ENCODE results near the gene FNDC3B.
"Not testable (repeated sequence)": the region's sequence is repeated elsewhere in the genome, so short reads cannot be mapped to it uniquely, and the experiment has no call there.

The FNDC3B gene

DNA sequence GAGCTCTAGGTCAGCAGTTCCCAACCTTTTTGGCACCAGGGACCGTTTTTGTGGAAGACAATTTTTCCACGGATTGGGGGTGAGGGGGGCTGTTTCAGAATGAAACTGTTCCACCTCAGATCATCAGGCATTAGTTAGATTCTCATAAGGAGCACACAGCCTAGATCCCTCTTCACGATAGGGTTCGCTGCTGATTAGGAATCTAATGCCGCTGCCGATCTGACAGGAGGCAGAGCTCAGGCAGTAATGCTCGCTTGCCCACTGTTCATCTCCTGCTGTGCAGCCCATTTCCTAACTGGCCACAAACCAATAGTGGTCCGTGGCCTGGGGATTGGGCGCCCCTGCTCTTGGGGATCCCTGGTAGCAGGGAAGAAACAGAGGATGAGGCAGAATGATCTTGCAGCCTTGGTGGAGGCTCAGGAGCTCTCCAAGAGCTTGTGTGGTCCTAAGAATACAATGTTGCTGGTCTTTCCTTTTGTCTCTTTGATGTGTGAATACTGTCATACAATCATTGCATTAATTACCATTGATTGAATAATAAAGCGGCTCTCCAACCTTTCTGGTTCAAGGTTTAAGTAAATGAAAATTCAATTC lies 183.2 kb downstream of the FNDC3B start:
- DNase-seq: no peak

DNA sequence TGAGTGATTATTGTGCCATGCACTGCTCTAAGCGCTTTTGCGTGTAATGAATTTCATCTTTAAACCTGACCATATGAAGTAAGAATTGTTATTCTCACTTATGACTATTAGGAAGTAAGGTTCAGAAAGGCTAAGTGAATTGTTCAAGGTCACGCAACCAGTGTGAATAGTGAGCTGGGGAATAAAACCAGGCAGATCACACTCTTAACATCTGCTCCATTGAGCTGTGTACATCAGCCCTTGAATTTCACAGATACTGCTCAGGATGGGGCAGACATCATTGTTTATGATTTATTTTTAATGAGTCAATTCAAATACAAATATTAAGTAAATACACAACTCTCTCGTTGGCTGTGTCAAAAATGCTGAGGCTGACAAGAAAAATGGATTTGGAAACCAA lies 184.5 kb downstream of the FNDC3B start:
- DNase-seq: no peak

DNA sequence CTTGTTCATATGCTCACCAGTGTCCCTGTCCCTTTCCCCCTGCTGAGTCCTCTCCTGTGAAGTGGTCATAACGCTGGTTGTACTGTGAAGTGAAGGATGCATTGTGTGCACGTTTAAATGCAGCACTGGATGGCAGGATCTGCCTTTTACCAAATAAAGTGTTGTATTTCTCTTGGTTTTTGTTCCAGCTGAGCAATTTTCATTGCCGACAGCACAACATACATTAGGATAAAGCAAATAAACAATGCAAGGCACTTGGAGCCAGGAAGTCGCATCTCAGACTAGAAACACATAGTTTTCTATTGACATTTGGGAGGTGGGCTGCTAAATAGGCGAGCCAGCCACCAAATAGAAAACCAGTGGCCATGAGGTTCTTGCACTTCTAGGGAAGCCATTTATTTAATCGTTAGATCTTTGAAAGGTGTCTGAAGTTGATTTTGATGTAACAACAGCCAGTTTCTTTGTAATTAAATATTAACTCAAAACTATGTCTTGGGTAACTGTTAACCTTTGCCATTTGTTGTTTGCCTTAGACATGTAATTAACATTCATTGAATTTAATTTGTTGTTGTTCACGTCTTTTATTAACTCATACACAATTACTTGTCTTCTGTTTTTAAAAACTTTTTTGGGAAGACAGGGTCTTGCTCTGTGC lies 185.3 kb downstream of the FNDC3B start:
- DNase-seq: no peak

DNA sequence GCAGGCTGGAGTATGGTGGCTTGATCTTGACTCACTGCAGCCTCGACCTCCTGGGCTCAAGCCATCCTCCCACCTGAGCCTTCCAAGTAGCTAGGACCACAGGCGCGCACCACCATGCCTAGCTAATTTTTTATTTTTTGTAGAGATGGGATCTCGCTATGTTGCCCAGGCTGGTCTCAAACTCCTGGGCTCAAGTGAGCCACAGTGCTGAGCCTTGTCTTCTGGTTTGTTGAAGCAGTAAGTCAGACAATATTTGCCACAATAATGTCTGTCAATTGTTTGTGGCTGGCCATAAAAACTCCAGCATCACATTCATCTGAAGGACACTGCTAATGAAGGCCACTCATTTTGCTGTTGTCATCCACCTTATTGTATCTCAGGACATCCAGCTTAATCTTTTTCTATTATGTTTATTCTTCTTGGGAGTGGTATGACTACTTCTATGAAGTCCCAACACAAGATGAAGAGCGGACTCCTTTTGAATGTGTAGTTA lies 185.9 kb downstream of the FNDC3B start:
- DNase-seq: no peak

DNA sequence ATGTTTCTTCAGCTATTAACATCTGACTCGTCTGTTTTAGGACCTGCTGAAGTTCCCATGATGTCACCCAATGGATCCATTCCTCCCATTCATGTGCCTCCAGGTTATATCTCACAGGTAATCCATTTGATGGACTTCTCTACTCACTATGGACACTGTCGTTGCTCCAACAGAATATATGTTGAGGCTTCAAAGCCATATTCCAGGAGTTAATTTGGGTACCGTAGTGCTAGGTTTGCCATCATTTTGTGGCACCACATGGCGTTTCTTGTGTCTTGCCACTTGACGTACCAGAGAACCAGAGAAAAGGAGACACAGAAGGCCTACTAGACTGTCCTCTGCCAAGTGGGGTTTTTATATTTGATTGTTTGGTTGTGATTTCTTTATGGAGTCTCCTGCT lies 187.5 kb downstream of the FNDC3B start:
- no peak for DNase-seq

DNA sequence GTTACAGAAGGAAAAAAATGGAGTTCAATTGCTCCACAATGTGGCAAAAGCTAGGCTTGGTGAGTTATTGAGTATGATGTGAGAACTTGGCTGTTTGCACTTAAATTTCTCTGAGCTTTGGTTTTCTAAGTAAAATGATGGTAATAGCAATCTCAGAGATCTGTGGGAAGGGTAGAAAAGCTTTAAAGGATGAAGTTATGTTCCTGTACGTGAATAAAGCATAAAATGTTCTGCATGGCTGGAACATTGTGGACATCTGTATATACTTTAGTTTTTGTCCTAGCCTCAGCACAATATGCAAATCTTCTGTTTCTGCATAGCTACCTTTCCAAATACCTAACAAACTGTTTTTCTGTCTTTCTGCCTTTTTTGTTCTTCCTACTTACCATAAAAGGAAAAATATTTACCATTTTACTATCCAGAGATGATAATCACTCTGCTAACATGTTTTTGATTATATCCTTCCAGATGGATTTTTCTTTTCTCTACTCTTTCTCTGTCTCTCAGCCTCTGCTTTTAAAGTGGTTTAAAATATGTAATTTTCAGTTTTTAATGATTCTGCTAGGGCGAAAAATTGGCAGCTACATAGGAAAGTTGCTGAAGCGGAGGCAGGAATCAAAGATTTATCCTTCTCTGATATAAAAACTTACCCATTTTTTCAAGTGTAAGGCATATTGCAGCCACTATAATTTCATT lies 188.1 kb downstream of the FNDC3B start:
- no peak for DNase-seq

DNA sequence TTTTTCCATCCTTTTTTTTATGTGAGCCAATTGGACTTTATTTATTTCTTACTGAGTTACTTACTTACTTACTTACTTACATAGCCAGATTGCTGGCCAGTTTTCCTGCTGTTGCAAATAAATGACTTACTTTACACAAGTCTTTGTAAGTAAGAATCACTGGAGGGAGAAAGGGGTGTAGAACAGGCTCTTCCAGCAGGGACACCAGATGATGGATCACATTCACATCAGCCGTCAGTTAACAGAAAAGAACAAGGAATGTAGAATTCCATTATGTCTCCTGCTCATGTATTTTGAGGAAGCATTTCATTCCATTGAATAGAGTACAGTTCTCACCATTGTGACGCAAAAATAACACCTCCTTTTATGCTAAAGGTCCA lies 188.6 kb downstream of the FNDC3B start:
- DNase-seq: no peak

DNA sequence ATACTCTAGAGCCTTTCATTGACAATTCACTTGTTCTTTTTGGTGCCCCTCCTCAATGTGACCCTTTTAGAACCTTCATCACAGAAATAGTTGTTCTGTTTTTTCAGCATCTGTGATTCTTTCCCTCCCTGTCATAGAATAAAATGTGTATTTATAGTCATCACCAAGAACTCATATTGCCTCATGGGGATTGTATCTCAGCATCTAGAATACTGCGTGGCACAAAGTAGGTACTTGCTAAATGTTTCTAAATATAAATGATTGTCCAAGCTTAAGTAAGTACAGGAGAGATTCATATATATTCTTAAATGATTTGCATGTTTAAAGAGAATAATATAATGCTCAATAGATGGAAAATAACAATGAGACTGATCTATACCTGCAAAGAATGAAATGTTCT lies 190.1 kb downstream of the FNDC3B start:
- DNase-seq: no peak

DNA sequence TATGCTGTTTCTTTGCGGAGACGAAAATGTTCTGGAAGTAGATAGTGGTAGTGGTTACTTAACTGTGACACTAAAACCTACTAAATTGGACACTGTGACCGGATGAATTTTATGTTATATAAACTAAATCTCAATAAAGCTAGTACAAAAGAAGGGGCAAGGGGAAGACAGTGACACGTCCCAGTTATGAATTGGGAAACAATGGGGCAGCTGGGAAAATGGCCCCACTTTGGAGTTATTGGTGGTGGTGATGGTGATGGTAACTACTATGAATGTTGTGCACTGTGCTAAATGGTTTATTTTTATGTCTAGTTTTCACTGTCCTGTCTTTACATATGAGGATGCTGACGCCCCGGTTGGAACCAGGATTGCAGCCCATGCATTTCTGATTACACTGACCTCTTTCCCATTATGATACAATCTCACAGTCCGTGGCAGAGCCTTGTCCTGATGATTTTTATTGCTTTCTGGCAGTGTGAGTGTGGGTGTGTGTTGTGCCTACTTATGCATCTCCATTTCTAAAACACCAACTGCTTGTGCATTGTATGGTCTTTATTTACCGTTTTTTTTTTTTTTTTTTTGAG lies 192.0 kb downstream of the FNDC3B start:
- DNase-seq: no peak

DNA sequence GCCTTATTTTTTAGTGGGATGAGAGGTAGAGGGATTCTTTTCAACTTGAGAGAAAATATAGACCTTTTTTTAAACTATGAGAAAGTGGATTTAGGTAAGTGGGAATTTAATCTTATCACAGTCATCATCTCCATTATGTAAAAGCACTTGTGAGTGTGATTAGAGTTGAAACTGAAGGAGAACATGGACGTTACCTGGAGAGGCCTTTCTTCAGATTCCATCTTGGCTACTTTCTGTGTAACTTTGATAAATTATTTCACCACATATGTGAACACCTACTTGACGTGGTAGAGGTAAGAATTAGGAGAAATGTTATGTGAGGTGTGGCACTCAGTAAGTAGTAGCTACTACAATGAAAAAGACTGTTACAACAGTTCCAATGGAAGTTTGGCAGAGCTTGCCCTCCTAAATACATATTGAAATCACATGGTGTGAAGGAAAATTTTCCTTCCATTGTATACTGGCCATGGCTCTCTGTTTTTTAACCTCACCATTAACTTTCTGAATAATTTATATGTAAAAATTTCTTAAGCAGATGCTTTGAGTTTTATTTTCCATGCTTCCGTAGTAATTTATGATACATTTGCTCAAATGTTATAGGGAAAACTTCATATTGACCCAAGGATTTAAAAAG lies 193.3 kb downstream of the FNDC3B start:
- no peak for DNase-seq

DNA sequence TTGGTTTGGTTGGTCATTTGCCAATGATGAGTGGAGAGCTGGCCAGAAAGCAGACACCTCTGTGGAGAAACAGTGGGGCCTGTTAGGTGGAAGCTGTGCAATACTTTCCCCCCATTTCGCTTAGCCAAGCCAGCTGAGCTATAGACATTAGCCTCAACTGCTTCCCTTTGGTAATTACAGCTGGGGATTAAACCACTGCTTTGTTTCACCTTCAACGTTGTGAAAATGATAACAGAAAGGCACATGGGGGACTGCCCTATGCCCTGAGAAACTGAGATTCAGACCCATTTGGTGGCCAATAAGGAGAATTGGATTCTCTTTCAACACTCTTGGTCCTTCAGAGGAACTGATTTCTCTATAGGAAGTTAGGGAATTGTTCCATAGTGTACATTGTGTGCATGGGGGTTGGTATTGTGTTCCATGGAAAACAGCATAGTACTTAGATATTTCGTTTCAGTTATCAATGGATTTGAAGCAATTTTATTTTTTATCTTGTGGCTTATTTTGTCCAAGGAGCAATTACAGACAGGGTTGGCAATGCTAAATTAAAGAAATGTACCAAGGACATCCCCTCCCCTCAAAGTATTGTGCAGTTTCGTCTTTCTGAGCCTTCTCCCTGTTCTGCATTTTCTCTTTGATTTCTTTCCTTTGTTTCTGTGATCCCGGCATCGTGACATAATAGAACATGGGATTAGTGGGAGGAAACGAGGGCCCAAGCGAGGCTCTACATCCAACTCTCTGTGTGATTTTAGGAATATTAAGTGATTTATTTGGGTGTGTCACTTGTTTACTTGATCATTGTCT lies 194.3 kb downstream of the FNDC3B start:
- no peak for DNase-seq

DNA sequence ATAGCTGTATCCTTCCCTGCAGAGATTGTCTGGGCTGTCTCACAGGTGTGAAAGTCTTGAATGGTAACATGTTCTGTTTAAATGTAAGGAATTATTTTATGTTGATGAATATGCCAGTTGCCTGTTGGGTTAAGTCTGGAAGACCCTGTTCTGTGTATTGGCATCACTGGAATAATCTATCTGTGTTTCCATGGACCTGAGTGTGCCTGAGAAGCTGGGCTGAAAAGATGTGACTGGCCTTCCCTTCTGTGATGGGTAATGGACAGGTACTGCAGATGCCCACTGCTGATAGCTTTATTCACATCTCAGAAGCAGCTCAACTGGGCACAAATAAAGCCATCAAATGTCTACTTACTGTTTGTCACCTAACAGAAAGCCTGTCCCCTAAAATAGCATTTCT lies 196.3 kb downstream of the FNDC3B start:
- no peak for DNase-seq

DNA sequence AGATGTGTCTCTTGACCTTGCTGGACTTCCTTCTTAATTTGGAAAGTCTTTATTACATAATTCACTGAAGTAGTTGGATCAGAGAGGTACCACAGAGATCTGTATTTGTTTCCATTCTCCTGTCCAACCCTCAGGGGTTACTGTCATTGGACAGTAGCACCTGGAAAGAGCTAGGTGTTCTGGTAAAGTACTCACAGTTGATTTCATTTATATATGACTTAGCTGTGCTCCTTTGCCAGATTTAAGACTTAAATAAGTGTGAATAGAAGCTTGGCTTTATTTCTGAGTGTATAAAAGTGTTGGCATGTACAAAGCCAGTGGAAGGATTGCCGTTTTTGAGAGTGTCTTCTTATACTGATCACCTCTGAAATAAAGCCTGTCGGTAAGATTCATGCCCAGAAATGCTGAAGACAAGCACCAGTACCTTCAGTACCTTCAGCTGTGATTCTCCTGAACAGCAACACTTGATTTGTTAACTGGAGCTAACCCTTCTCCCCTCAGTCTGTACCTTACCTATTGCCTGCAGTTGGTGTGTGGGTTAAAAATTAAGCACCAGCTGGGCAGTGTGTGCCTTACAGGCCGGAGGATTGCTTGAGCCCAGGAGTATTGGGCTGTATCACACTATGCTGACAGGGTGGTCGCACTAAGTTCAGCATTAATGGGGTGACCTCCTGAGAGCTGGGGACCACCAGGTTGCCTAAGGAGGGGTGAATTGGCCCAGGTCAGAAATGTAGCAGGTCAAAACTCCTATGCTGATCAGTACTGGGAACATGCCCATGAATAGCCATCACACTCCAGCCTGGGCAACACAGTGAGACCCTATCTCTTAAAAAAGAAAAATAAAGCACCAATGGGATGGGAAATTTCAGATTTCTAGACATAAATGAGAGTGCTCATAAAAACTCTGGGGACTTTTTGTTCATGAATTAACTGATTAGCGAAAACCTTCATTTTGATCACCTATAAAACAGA lies 197.7 kb downstream of the FNDC3B start:
- DNase-seq: no peak

DNA sequence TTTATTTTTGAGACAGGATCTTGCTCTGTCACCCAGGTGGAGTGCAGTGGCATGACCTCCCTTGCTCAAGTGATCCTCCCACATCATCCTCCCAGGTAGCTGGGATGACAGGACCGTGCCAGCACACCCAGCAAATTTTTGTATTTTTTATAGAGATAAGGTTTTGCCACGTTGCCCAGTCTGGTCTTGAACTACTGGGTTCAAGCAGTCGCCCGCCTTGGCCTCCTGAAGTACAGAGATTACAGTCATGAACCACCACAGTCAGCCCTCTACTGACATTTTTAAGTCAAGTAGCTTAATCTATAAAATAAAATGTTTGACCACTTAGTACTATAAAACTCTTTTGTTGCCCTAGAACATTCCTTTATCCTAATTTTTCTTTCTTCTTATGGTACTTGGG lies 198.8 kb downstream of the FNDC3B start:
- no peak for DNase-seq

DNA sequence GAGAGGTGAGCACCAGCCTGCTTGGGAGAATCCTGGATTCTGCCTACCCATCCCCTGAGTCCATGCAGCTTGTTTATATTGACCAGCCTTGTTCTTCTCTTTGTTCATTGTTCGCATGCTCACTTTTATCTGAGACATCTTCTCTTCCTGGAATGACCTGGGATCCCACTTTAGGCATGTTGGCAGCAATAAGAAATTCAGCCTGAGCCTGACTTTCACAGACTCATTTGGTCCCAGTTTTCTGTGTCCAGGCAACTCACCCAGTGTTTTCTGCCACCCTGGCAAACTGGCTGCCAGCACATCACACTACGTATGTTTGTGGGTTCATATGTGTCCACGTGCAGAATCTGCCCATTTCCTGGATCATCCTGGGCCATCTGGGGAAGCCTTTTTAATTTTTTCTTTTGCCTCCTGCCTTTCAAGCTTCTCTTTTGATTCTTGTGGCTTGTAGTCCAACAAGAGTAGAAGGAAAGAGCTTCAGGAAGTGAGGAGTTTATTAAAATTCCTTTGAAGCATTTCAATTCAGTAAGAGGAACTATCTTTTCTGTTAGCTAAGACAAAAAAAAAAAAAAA lies 199.9 kb downstream of the FNDC3B start:
- no peak for DNase-seq

DNA sequence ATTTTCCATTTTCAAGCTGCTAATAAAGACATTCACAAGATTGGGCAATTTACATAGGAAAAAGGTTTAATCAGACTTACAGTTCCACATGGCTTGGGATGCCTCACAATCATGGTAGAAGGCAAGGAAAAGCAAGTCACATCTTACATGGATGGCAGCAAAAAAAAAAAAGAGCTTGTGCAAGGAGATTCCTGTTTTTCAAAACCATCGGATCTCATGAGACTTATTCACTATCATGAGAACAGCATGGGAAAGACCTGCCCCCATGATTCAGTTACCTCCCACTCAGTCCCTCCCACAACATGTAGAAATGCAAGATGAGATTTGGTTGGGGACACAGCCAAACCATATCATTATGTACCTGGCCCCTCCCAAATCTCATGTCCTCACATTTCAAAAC lies 202.0 kb downstream of the FNDC3B start:
- no peak for DNase-seq

DNA sequence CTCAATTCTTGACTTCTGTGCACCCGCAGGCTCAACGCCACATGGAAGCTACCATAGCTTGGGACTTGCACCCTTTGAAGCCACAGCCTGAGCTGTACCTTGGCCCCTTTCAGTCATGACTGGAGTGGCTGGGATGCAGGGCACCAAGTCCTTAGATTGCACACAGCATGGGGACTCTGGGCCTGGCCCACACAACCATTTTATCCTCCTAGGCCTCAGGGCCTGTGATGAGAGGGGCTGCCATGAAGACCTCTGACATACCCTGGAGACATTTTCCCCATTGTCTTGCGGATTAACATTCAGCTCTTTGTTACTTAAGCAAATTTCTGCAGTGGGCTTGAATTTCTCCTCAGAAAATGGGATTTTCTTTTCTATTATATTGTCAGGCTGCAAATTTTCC lies 203.1 kb downstream of the FNDC3B start:
- DNase-seq: not testable (repeated sequence)

DNA sequence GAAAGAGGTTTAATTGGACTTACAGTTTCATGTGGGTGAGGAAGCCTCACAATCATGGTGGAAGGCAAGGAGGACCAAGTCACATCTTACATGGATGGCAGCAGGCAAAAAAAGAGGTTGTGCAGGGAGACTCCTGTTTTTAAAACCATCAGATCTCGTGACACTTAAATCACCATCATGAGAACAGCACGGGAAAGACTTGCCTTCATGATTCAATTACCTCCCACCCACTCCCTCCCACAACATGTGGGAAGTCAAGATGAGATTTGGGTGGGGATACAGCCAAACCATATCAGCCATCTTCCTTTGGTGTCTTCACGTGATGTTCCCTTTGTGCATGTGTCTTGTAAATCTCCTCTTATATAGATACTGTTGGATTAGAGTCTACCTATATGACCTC lies 204.0 kb downstream of the FNDC3B start:
- not testable (repeated sequence) for DNase-seq

DNA sequence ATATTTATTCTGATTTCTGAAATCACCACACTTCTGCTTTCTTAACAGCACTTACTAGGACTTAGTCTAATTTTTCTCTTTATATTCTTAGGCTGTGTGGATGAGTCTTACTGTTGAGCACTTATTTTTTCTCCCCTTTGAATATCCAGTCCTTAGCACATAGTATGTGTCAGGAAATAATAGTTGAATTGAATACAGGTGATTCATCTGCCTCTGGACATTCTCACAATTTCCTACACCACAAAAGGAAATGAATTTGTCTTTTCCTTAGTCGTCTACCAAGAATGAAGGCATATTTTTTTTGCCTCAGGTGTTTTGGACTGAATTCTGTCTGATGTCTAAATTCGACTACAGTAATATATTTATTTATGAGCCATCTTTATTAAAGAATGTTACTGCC lies 204.6 kb downstream of the FNDC3B start:
- no peak for DNase-seq

DNA sequence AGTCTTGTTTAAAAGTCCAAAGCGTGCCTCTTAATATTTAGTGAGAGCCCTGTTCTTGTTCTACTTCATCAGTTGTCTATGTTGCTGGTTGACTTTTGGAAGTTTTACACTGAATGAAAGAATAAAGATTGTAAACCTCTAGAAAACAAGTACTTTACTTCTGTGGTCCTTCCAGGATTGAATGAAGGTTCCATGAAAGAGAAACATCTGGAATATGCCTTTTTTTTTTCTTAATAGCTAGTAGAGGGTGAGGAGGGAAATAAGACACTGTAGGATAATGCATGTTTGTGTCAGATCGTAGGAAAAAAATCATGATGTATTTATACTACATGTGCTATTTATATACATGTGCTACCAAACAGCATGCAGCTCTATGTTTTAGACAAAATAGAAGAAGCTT lies 205.9 kb downstream of the FNDC3B start:
- no peak for DNase-seq

Data from stimulated activated CD4-positive, alpha-beta T cell treated with anti-CD3 and anti-CD28 coated beads, Interleukin-4, amount 100 ng/mL, for 1 hour (primary cell).